ENCODE results near the gene CHST15. TPM values are rescaled to one million over a fixed set of nuclear protein-coding genes. Genes with fewer than 3 reads are reported as not detected.

The CHST15 gene
- total RNA-seq, 2 donors from 2014 or later, result 0.80 to 7.8 TPM

- no peaks in the 10 kb centered on the region for H3K36me3 Mint-ChIP-seq
- ATAC-seq (no peak), DNase-seq (ENCODE audit: low spot score in 2 of 2) (no peak)
- H3K27ac Mint-ChIP-seq, result no peak overlapping the region
- no peaks in the 10 kb centered on the region for H3K9me3 Mint-ChIP-seq
Measured at GRCh38 chr10:124066126-124066700, 27.2 kb downstream of the CHST15 start.

- DNase-seq (ENCODE audit: low spot score in 2 of 2) (no peak), ATAC-seq (no peak)
- no peaks in the 10 kb centered on the region for H3K36me3 Mint-ChIP-seq
- peak overlapping the region in 1 of 2 donors; percentile 37 for H3K27ac Mint-ChIP-seq
- H3K9me3 Mint-ChIP-seq, result no peaks in the 10 kb centered on the region
Measured at GRCh38 chr10:124065382-124066125, 27.8 kb downstream of the CHST15 start.

- ATAC-seq, result peak in 1 of 2 donors; percentile 27
- Mint-ChIP-seq H3K36me3 (no peaks in the 10 kb centered on the region), H3K27ac (peak overlapping the region; percentile 70 to 93), H3K9me3 (no peaks in the 10 kb centered on the region)
- DNase-seq (ENCODE audit: low spot score in 2 of 2), result no peak
Measured at GRCh38 chr10:124064676-124065075, 28.7 kb downstream of the CHST15 start.

GRCh38 chr10:124063750-124064603 lies 29.4 kb downstream of the CHST15 start:
- H3K27ac Mint-ChIP-seq, result peak overlapping the region; percentile 45 to 70
- DNase-seq (ENCODE audit: low spot score in 2 of 2) (peak in 1 of 2 donors; percentile 11), ATAC-seq (peak; percentile 71 to 85)
- no peaks in the 10 kb centered on the region for H3K9me3 Mint-ChIP-seq
- no peaks in the 10 kb centered on the region for H3K36me3 Mint-ChIP-seq

- DNase-seq (ENCODE audit: low spot score in 2 of 2), result no peak
- no peak for ATAC-seq
- peak overlapping the region in 1 of 2 donors; percentile 13 for H3K27ac Mint-ChIP-seq
Measured at GRCh38 chr10:124062390-124062789, 31.0 kb downstream of the CHST15 start.

GRCh38 chr10:124061030-124061429 lies 32.4 kb downstream of the CHST15 start:
- Mint-ChIP-seq H3K9me3 (no peaks in the 10 kb centered on the region), H3K36me3 (no peaks in the 10 kb centered on the region), H3K27ac (no peak overlapping the region)
- DNase-seq (ENCODE audit: low spot score in 2 of 2), result no peak
- ATAC-seq, result no peak

More at GRCh38 chr10:124062390-124062789, 31.0 kb downstream of the CHST15 start:
- H3K36me3 Mint-ChIP-seq, result no peaks in the 10 kb centered on the region
- no peaks in the 10 kb centered on the region for H3K9me3 Mint-ChIP-seq

GRCh38 chr10:124060148-124060720 lies 33.2 kb downstream of the CHST15 start:
- Mint-ChIP-seq H3K36me3 (no peaks in the 10 kb centered on the region), H3K9me3 (no peaks in the 10 kb centered on the region), H3K27ac (no peak overlapping the region)
- ATAC-seq, result no peak
- no peak for DNase-seq (ENCODE audit: low spot score in 2 of 2)

- H3K27ac Mint-ChIP-seq, result no peak overlapping the region
- no peak for ATAC-seq
- no peak for DNase-seq (ENCODE audit: low spot score in 2 of 2)
- no peaks in the 10 kb centered on the region for H3K9me3 Mint-ChIP-seq
- no peaks in the 10 kb centered on the region for H3K36me3 Mint-ChIP-seq
Measured at GRCh38 chr10:124059551-124059950, 33.8 kb downstream of the CHST15 start.

GRCh38 chr10:124058346-124059003 lies 34.9 kb downstream of the CHST15 start:
- DNase-seq (ENCODE audit: low spot score in 2 of 2) (no peak), ATAC-seq (no peak)
- no peaks in the 10 kb centered on the region for H3K36me3 Mint-ChIP-seq
- no peaks in the 10 kb centered on the region for H3K9me3 Mint-ChIP-seq
- no peak overlapping the region for H3K27ac Mint-ChIP-seq

- ATAC-seq (no peak), DNase-seq (ENCODE audit: low spot score in 2 of 2) (no peak)
- H3K36me3 Mint-ChIP-seq, result no peaks in the 10 kb centered on the region
- H3K9me3 Mint-ChIP-seq, result no peaks in the 10 kb centered on the region
- H3K27ac Mint-ChIP-seq, result no peak overlapping the region
Measured at GRCh38 chr10:124057601-124058000, 35.8 kb downstream of the CHST15 start.

GRCh38 chr10:124056337-124056980 lies 36.9 kb downstream of the CHST15 start:
- DNase-seq (ENCODE audit: low spot score in 2 of 2) (no peak), ATAC-seq (no peak)
- Mint-ChIP-seq H3K9me3 (no peaks in the 10 kb centered on the region), H3K27ac (no peak overlapping the region), H3K36me3 (no peaks in the 10 kb centered on the region)

- Mint-ChIP-seq H3K27ac (no peak overlapping the region), H3K36me3 (no peaks in the 10 kb centered on the region), H3K9me3 (no peaks in the 10 kb centered on the region)
- ATAC-seq (no peak), DNase-seq (ENCODE audit: low spot score in 2 of 2) (no peak)
Measured at GRCh38 chr10:124053971-124054370, 39.4 kb downstream of the CHST15 start.

GRCh38 chr10:124052561-124052960 lies 40.8 kb downstream of the CHST15 start:
- Mint-ChIP-seq H3K9me3 (no peaks in the 10 kb centered on the region), H3K27ac (no peak overlapping the region), H3K36me3 (no peaks in the 10 kb centered on the region)
- DNase-seq (ENCODE audit: low spot score in 2 of 2) (no peak), ATAC-seq (no peak)

GRCh38 chr10:124050021-124051015 lies 43.1 kb downstream of the CHST15 start:
- DNase-seq (ENCODE audit: low spot score in 2 of 2) (no peak), ATAC-seq (no peak)
- Mint-ChIP-seq H3K9me3 (no peaks in the 10 kb centered on the region), H3K27ac (no peak overlapping the region), H3K36me3 (peaks cover 9 to 18% of the 10 kb centered on the region in 2 donors)

GRCh38 chr10:124049484-124049883 lies 43.9 kb downstream of the CHST15 start:
- peak overlapping the region in 1 of 2 donors; percentile 2 for H3K27ac Mint-ChIP-seq
- peak; percentile 18 to 28 for ATAC-seq
- no peaks in the 10 kb centered on the region for H3K9me3 Mint-ChIP-seq
- H3K36me3 Mint-ChIP-seq, result peaks cover 14 to 19% of the 10 kb centered on the region in 2 donors
- DNase-seq (ENCODE audit: low spot score in 2 of 2), result no peak

Measured in activated naive CD4-positive, alpha-beta T cell treated with anti-CD3 and anti-CD28 coated beads, Interleukin-2, amount 50 U/mL, for 72 hours (primary cell).